Stimulated activated CD4-positive, alpha-beta T cell treated with anti-CD3 and anti-CD28 coated beads, Interleukin-1b, Interleukin-23, amount 100 ng/mL, for 1 hour (primary cell): Measurements from ENCODE around the gene USP24.
"Not testable (repeated sequence)": the region's sequence is repeated elsewhere in the genome, so short reads cannot be mapped to it uniquely, and the experiment has no call there.

Experiments
- DNase-seq, 2 donors: peaks; one replicate each; pipeline ENCODE4 v3.0.0-alpha.2; 2020; ENCODE audit warnings: low read depth in 2 of 2

USP24 gene

GRCh38 chr1:55127827-55128343 is 87.3 kb downstream of the USP24 start:
- DNase-seq = no peak

- DNase-seq = no peak
These were observed 90.7 kb downstream of the USP24 start for GRCh38 chr1:55124470-55124869.

- DNase-seq = no peak
These were observed 94.6 kb downstream of the USP24 start for GRCh38 chr1:55120538-55120937.

GRCh38 chr1:55118651-55119329 is 96.4 kb downstream of the USP24 start:
- DNase-seq = no peak

- DNase-seq = no peak
These were observed 97.2 kb downstream of the USP24 start for GRCh38 chr1:55117941-55118340.

- DNase-seq = not testable (repeated sequence)
These were observed 106.2 kb downstream of the USP24 start for GRCh38 chr1:55109005-55109404.

GRCh38 chr1:55107101-55107500 is 108.1 kb downstream of the USP24 start:
- no peak for DNase-seq

- no peak for DNase-seq
These were observed 111.3 kb downstream of the USP24 start for GRCh38 chr1:55103891-55104290.

GRCh38 chr1:55095095-55095494 is 120.1 kb downstream of the USP24 start:
- DNase-seq = no peak

- DNase-seq = no peak
These were observed 122.7 kb downstream of the USP24 start for GRCh38 chr1:55092475-55092874.

GRCh38 chr1:55089683-55090082 is 125.5 kb downstream of the USP24 start:
- DNase-seq = no peak

GRCh38 chr1:55088413-55088812 is 126.8 kb downstream of the USP24 start:
- no peak for DNase-seq

- no peak for DNase-seq
These were observed 127.7 kb downstream of the USP24 start for GRCh38 chr1:55087439-55087838.

- DNase-seq = no peak
These were observed 130.9 kb downstream of the USP24 start for GRCh38 chr1:55084257-55084656.

GRCh38 chr1:55081905-55082296 is 133.3 kb downstream of the USP24 start:
- no peak for DNase-seq

GRCh38 chr1:55081188-55081904 is 133.8 kb downstream of the USP24 start:
- no peak for DNase-seq

- DNase-seq = no peak
These were observed 135.5 kb downstream of the USP24 start for GRCh38 chr1:55079651-55080050.

- no peak for DNase-seq
These were observed 136.7 kb downstream of the USP24 start for GRCh38 chr1:55078470-55078869.

GRCh38 chr1:55076356-55076755 is 138.8 kb downstream of the USP24 start:
- DNase-seq = no peak

GRCh38 chr1:55074455-55074854 is 140.7 kb downstream of the USP24 start:
- no peak for DNase-seq

GRCh38 chr1:55073187-55073916 is 141.8 kb downstream of the USP24 start:
- DNase-seq = no peak

GRCh38 chr1:55071477-55071876 is 143.7 kb downstream of the USP24 start:
- no peak for DNase-seq
